Measurements from ENCODE around the gene ZNF557.

DNA sequence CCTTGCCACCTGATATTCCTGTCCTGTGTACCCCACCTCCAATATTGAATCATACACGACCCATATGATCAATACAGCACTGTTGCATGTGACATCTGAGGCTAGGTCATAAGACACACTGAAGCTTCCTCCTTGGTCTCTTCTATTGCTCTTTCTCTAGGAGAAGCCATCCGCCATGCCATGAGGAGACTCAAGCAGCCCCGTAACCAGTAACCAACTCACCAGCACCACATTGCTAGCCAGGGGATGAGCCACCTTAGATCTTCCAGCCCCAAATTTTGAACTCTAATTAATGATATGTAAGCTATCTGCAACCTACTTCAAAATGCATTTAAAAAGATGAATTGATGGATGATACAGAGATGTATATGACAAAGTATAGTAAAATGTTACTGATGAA lies 28.6 kb downstream of the ZNF557 start:
- TF ChIP-seq, protein P1, sequence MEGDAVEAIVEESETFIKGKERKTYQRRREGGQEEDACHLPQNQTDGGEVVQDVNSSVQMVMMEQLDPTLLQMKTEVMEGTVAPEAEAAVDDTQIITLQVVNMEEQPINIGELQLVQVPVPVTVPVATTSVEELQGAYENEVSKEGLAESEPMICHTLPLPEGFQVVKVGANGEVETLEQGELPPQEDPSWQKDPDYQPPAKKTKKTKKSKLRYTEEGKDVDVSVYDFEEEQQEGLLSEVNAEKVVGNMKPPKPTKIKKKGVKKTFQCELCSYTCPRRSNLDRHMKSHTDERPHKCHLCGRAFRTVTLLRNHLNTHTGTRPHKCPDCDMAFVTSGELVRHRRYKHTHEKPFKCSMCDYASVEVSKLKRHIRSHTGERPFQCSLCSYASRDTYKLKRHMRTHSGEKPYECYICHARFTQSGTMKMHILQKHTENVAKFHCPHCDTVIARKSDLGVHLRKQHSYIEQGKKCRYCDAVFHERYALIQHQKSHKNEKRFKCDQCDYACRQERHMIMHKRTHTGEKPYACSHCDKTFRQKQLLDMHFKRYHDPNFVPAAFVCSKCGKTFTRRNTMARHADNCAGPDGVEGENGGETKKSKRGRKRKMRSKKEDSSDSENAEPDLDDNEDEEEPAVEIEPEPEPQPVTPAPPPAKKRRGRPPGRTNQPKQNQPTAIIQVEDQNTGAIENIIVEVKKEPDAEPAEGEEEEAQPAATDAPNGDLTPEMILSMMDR (conservative IDR thresholded peaks at IDR 0.05; ENCODE audit: low read length), result no peak
- no peak for TF ChIP-seq EZH2phosphoT487 (IDR thresholded peaks at IDR 0.05; ENCODE audit: borderline replicate concordance)

All from Loucy (cell line).